ENCODE data around the gene SCYGR5.

DNA sequence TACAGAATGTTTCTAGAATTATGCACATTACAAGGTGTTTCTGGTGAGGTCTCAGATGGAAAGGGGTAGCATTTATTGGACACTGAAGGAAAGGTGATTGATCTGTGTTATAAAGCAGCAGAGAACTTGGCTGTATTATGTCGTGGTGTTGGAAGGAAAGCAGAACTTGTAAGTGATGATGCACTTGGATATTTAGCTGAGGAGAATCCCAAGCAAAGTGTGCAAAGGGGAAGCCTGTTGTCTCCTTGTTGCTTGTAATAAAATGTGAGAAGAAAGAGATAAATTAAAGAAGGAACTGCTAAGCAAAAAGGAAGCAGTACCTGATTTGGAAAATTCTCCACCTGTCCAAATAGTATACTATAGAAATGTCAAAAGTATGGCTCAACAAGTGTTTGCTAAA is 12.2 kb upstream of the SCYGR5 start:
- TF ChIP-seq, protein P1, sequence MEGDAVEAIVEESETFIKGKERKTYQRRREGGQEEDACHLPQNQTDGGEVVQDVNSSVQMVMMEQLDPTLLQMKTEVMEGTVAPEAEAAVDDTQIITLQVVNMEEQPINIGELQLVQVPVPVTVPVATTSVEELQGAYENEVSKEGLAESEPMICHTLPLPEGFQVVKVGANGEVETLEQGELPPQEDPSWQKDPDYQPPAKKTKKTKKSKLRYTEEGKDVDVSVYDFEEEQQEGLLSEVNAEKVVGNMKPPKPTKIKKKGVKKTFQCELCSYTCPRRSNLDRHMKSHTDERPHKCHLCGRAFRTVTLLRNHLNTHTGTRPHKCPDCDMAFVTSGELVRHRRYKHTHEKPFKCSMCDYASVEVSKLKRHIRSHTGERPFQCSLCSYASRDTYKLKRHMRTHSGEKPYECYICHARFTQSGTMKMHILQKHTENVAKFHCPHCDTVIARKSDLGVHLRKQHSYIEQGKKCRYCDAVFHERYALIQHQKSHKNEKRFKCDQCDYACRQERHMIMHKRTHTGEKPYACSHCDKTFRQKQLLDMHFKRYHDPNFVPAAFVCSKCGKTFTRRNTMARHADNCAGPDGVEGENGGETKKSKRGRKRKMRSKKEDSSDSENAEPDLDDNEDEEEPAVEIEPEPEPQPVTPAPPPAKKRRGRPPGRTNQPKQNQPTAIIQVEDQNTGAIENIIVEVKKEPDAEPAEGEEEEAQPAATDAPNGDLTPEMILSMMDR (IDR thresholded peaks at IDR 0.05 in 4 of 5, conservative IDR thresholded peaks at IDR 0.05 in 1 of 5) = no peak
- no peak for TF ChIP-seq POLR2A (IDR thresholded peaks at IDR 0.05)

All from gastrocnemius medialis (tissue), 4 donors.